GM12873 (cell line): ENCODE measurements around the gene VAPB.

Experiments
- TF ChIP-seq, protein P1 (sequence below): IDR thresholded peaks from 2 replicates; pipeline ENCODE4 v1.5.1; 2012; ENCODE audit warnings: low read depth, mild to moderate bottlenecking, moderate library complexity, low read length, control low read depth; ENCODE audit not compliant: insufficient read depth; ENCODE audit errors: missing control alignments

The VAPB gene

DNA sequence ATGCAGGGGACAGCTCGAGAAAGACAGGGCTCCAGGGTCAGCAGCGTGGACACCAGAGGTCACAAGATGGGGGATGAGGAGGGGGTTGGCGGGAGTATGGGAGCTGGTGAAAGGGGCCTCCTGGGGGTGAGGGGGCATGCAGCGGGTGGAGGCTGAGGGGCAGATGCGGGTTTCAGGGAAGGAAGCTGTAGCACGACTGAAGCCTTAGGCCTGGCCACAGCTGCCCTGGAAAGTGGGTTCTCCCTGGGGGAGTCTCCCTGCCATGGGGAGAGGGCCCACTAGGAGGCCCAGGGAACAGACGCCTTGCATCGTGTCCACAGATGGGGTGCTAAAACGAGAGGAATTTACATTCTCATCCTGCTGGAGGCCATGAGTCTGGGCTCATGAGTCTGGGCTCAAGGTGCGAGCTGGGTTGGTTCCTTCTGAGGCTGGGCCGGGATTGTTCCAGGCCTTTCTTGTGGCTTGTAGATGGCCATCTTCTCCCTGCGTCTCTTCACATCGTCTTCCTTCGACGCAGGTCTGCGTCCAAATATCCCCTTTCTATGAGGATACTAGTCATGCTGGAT lies 108.1 kb downstream of the VAPB start:
- TF ChIP-seq, protein P1, sequence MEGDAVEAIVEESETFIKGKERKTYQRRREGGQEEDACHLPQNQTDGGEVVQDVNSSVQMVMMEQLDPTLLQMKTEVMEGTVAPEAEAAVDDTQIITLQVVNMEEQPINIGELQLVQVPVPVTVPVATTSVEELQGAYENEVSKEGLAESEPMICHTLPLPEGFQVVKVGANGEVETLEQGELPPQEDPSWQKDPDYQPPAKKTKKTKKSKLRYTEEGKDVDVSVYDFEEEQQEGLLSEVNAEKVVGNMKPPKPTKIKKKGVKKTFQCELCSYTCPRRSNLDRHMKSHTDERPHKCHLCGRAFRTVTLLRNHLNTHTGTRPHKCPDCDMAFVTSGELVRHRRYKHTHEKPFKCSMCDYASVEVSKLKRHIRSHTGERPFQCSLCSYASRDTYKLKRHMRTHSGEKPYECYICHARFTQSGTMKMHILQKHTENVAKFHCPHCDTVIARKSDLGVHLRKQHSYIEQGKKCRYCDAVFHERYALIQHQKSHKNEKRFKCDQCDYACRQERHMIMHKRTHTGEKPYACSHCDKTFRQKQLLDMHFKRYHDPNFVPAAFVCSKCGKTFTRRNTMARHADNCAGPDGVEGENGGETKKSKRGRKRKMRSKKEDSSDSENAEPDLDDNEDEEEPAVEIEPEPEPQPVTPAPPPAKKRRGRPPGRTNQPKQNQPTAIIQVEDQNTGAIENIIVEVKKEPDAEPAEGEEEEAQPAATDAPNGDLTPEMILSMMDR: no peak

DNA sequence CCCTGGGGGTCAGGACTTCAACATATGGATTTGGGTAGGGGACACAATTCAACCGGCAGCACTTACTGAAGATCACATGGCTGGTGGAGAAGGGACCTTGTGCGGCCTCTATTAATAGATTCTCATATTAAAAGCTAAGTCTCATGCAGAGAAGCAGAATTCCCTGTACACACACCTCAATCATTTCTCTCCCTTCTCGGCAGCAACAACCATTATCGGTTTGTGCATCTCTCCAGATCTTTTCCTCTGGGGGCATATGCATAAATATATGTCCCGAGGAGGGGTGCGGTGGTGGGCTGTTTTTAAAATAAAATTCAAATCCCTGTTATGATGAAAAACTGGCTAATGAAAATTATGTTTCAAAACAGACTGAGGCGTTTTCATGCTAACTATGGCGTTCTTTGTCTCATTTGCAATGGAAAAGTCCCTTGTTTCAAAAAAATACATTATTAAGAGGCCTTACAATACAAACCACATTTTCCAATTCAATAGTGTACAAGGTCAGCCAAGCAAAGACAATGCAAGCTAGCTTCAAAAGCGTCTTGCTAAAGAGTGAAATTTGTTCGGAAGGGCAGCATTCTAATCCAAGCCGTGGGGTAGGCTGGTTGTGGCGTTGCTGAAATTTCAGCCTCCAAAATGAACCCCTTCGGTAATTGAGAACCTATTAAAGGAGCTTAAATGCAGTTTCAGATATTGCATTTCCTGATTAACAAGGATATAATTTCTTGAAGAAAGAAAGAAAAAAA lies 108.9 kb downstream of the VAPB start:
- TF ChIP-seq, protein P1: no peak

DNA sequence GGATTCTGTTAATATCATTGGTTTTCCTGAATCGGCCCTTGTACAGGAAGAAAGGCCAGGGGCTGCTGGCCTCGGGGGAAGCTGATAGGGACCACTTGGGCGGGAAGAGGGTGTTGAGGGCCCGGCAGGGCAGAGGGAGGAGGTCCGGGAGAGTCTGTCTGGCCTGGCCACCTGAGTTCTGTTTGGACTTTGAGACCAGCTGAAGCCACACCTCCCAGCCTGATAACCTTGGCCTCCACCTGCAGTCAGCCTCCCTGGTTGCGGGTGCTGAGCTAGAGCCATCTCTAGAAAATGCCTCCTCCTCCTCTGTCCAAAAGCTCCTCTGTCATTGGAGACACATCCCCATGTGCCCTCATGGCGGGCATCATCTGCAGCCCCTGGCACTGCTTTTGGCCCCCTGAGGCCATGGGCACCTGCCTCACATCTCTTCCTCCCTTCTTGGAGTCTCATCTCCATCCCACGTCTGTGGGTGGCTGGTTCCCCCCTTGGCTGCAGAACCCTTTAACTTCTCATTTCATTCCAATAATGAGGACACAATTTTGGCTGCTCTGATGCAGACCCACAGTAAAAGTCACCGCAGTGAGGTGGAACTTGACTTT lies 109.5 kb downstream of the VAPB start:
- TF ChIP-seq, protein P1: no peak

DNA sequence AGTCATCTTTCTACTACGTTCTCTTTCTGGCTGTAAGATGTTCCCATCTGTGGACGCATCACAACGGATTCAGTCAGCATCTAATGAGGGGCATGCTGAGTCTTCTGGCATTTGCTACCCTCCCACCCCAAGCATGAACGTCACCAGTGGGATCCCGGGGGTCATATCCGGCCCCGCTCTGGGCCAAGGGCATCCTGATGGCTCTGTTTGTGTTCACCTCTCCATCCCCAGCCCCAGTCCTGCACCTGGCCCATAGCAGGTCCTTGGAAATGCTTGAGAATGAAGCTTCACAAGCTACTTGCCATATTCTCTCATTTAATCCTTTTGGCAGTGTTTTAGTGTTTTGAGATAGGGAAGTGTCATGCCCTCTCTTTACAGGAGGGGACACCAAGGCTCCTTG lies 111.2 kb downstream of the VAPB start:
- TF ChIP-seq, protein P1: no peak
